B cell (primary cell): ENCODE data around the gene CCSAP. TPM values are rescaled to one million over a fixed set of nuclear protein-coding genes. Genes with fewer than 3 reads are reported as not detected.

Source experiments
- ATAC-seq: fragments of 200-7000 bp; cut with Tn5 transposase; one replicate; pipeline ENCODE4 v1.10.0; 2021; ENCODE audit warnings: low read depth, mild to moderate bottlenecking, moderate number of reproducible peaks, moderate library complexity
- CTCF ChIA-PET: fragments of 350-600 bp; sonication (Branson Sonifier 250); formaldehyde crosslinking; loops from one replicate; lab custom pipeline; 2021; ENCODE audit warnings: antibody characterized with exemption, inconsistent platforms; lab: Charles Lee
- POLR2A ChIA-PET: fragments of 350-600 bp; sonication (Branson Sonifier 250); formaldehyde crosslinking; loops from one replicate; lab custom pipeline; 2021; ENCODE audit warnings: antibody characterized with exemption; lab: Charles Lee
- DNase-seq: peaks from one replicate; pipeline ENCODE4 v3.0.0; 2013
- H2AFZ ChIP-seq: 2 replicates; pipeline ENCODE4 v1.6.1; 2012; ENCODE audit warnings: mild to moderate bottlenecking, low read depth, low read length; ENCODE audit not compliant: insufficient read depth, poor library complexity, severe bottlenecking
- H3K27ac ChIP-seq, 2 donors: 1 replicate in 1 of 2; 2 replicates in 1 of 2; pipeline ENCODE4 v1.5.1; 2012 to 2013; ENCODE audit warnings: low read length in 2 of 2, mild to moderate bottlenecking in 2 of 2, moderate library complexity in 1 of 2
- H3K27me3 ChIP-seq, 4 experiments: fragments of 200-600 bp in 1 of 4; sonication (generic) in 1 of 4; replicated peaks in 1 of 4; 1 replicate in 2 of 4; 2 replicates in 2 of 4; pipeline versions ENCODE4 v1.6.1 to v1.7.0; 2013 to 2016; ENCODE audit warnings: low read length in 3 of 4, mild to moderate bottlenecking in 2 of 4, mixed read lengths in 1 of 4, moderate library complexity in 1 of 4; ENCODE audit not compliant: insufficient read depth in 4 of 4, control insufficient read depth in 3 of 4; ENCODE audit errors: control extremely low read depth in 1 of 4
- H3K36me3 ChIP-seq, 2 experiments: replicated peaks in 1 of 2; 1 replicate in 1 of 2; 2 replicates in 1 of 2; pipeline versions ENCODE4 v1.6.1 to v1.7.1; 2013; ENCODE audit warnings: low read length in 1 of 2; ENCODE audit not compliant: insufficient read depth in 2 of 2, control insufficient read depth in 1 of 2; ENCODE audit errors: control extremely low read depth in 1 of 2, extremely low read depth in 1 of 2
- H3K4me1 ChIP-seq, 2 donors: fragments of 200-600 bp in 1 of 2; sonication (generic) in 1 of 2; 1 replicate in 1 of 2; 2 replicates in 1 of 2; pipeline versions ENCODE4 v1.5.1 to v1.6.1; 2013 to 2017; ENCODE audit warnings: low read length in 2 of 2; ENCODE audit not compliant: control insufficient read depth in 2 of 2, insufficient read depth in 2 of 2
- H3K4me2 ChIP-seq: replicated peaks from 2 replicates; pipeline ENCODE3; 2012; ENCODE audit warnings: mild to moderate bottlenecking, low read depth, low read length; ENCODE audit not compliant: poor library complexity, severe bottlenecking
- H3K4me3 ChIP-seq, 5 experiments: fragments of 200-600 bp in 1 of 5; sonication (generic) in 1 of 5; 1 replicate in 3 of 5; 2 replicates in 2 of 5; pipeline versions ENCODE4 v1.5.1 to v1.7.0; 2011 to 2016; ENCODE audit warnings: low read length in 4 of 5, mild to moderate bottlenecking in 4 of 5, low read depth in 2 of 5, control low read depth in 1 of 5, moderate library complexity in 1 of 5; ENCODE audit not compliant: insufficient read depth in 1 of 5; ENCODE audit errors: control extremely low read depth in 1 of 5, extremely low read depth in 1 of 5
- H3K79me2 ChIP-seq: fragments of 200-600 bp; sonication (generic); one replicate; pipeline ENCODE4 v1.6.0; 2016; ENCODE audit warnings: low read length; ENCODE audit not compliant: control insufficient read depth, insufficient read depth
- H3K9ac ChIP-seq: fragments of 200-600 bp; sonication (generic); 2 replicates; pipeline ENCODE4 v1.6.1; 2017; ENCODE audit warnings: mild to moderate bottlenecking, low read length, moderate library complexity
- H3K9me3 ChIP-seq, 3 donors: one replicate each; pipeline versions ENCODE4 v1.6.1 to v1.7.1; 2013; ENCODE audit warnings: low read length in 2 of 3; ENCODE audit not compliant: control insufficient read depth in 2 of 3, insufficient read depth in 1 of 3; ENCODE audit errors: control extremely low read depth in 1 of 3
- H4K20me1 ChIP-seq: 2 replicates; pipeline ENCODE4 v1.6.0; 2012; ENCODE audit warnings: mild to moderate bottlenecking, low read length; ENCODE audit not compliant: insufficient read depth, control insufficient read depth, poor library complexity, severe bottlenecking
- H3K27ac Mint-ChIP-seq: one replicate; pipeline ENCODE4 v1.8.0; 2021; ENCODE audit warnings: mixed read lengths
- H3K27me3 Mint-ChIP-seq: one replicate; pipeline ENCODE4 v1.8.0; 2021; ENCODE audit warnings: mixed read lengths
- H3K4me1 Mint-ChIP-seq: one replicate; pipeline ENCODE4 v1.8.0; 2021; ENCODE audit warnings: mixed read lengths
- H3K4me3 Mint-ChIP-seq: one replicate; pipeline ENCODE4 v1.8.0; 2021; ENCODE audit warnings: mixed read lengths
- H3K9me3 Mint-ChIP-seq: one replicate; pipeline ENCODE4 v1.8.0; 2022; ENCODE audit warnings: mixed read lengths; ENCODE audit not compliant: insufficient read depth
- CTCF ChIP-seq: fragments of 200-600 bp; IDR thresholded peaks from one replicate; pipeline ENCODE4 v1.8.0; 2022; ENCODE audit warnings: antibody characterized with exemption, mild to moderate bottlenecking
- EZH2 ChIP-seq: IDR thresholded peaks from 2 replicates; pipeline ENCODE4 v1.6.1; 2012; ENCODE audit warnings: borderline replicate concordance, low read depth, mild to moderate bottlenecking, moderate library complexity, low read length; ENCODE audit not compliant: insufficient read depth, poor library complexity, severe bottlenecking
- WGBS: methylation state at CpG from one replicate; pipeline ENCODE4 v1.1.5; 2013; ENCODE audit warnings: missing lambda C conversion rate; ENCODE audit not compliant: insufficient coverage; 5-methylcytosine and 5-hydroxymethylcytosine counted together
- intact Hi-C: fragments of 100-400 bp; cut with micrococcal nuclease; formaldehyde crosslinking; loops from one replicate; pipeline ENCODE4 v1.10.0; 2022
- polyA plus RNA-seq: library from polyadenylated mRNA; depleted of rRNA; stranded (reverse); fragments of >200 nt; gene quantifications from 2 replicates; pipeline ENCODE4 v1.2.3, GENCODE V29; 2012
- total RNA-seq, 2 donors: library from RNA; stranded (reverse); fragments of 120-200 nt in 1 of 2; gene quantifications; 1 replicate in 1 of 2; 2 replicates in 1 of 2; pipeline versions ENCODE4 v1.2.3 to v1.2.4, GENCODE V29; 2013 to 2022

The CCSAP gene
- total and polyA plus RNA-seq, 2 donors (not counting 1 experiment from before 2014, with no cell fraction given) = 3.3 to 15.8 TPM

- TF ChIP-seq EZH2 = no peak
- no peak for TF ChIP-seq CTCF
- Mint-ChIP-seq H3K4me1 (peaks cover 41% of the 10 kb centered on the region), H3K9me3 (no peaks in the 10 kb centered on the region), H3K27me3 (no peaks in the 10 kb centered on the region), H3K4me3 (peak overlapping the region; percentile 80), H3K27ac (peak overlapping the region; percentile 92)
- POLR2A ChIA-PET = no interaction called here
- no peaks in the 10 kb centered on the region for H3K27me3 ChIP-seq
- H3K36me3 ChIP-seq = peaks cover 0 to 21% of the 10 kb centered on the region in 2 experiments
- ATAC-seq (no peak), DNase-seq (no peak)
- intact Hi-C loops = no loop called here
- H3K27ac ChIP-seq = peak overlapping the region in 1 of 2 donors; percentile 65
- no peaks in the 10 kb centered on the region for H4K20me1 ChIP-seq
- no peaks in the 10 kb centered on the region for H3K79me2 ChIP-seq
- H3K9ac ChIP-seq = peak overlapping the region; percentile 28
- peak overlapping the region in 2 of 5 experiments; percentile 2 to 34 for H3K4me3 ChIP-seq
- H3K4me2 ChIP-seq = peak overlapping the region; percentile 39
- H2AFZ ChIP-seq = no peak overlapping the region
- peaks cover 16 to 18% of the 10 kb centered on the region in 2 donors for H3K4me1 ChIP-seq
- CTCF ChIA-PET = interaction anchor here (0.6 to 1.3 kb wide), 3 partner anchors 9 to 16 kb away, joined by 3 to 6 read pairs (median 3); no protein-coding TSS in a partner anchor
- no peaks in the 10 kb centered on the region for H3K9me3 ChIP-seq
- WGBS = no CpG with 5 or more reads among the region's 2 CpGs
These were observed 17.4 kb downstream of the CCSAP start for GRCh38 chr1:229325401-229325800.

- Histone ChIP-seq H3K36me3 (peaks cover 0 to 21% of the 10 kb centered on the region in 2 experiments), H3K9ac (no peak overlapping the region), H2AFZ (no peak overlapping the region), H3K4me2 (no peak overlapping the region), H3K4me3 (no peak overlapping the region), H3K27me3 (no peaks in the 10 kb centered on the region), H4K20me1 (no peaks in the 10 kb centered on the region), H3K79me2 (no peaks in the 10 kb centered on the region), H3K4me1 (peaks cover 14 to 17% of the 10 kb centered on the region in 2 donors), H3K27ac (no peak overlapping the region), H3K9me3 (no peaks in the 10 kb centered on the region)
- Mint-ChIP-seq H3K9me3 (no peaks in the 10 kb centered on the region), H3K4me1 (peaks cover 37% of the 10 kb centered on the region), H3K4me3 (no peak overlapping the region), H3K27ac (no peak overlapping the region), H3K27me3 (no peaks in the 10 kb centered on the region)
- POLR2A ChIA-PET = no interaction called here
- WGBS = no CpG with 5 or more reads among the region's 2 CpGs
- DNase-seq (no peak), ATAC-seq (no peak)
- CTCF ChIA-PET = interaction anchor here (1.3 kb wide), 1 partner anchor 10 kb away, joined by 3 read pairs; no protein-coding TSS in a partner anchor
- TF ChIP-seq CTCF (no peak), EZH2 (no peak)
- intact Hi-C loops = no loop called here
These were observed 18.8 kb downstream of the CCSAP start for GRCh38 chr1:229323885-229324553.
